GM20431 (cell line): Measurements from ENCODE around the gene MMP20.

Source experiments
- in situ Hi-C: fragments of 300-500 bp; cut with MseI, MboI; formaldehyde crosslinking; loops from one replicate; pipeline ENCODE4 v1.15.0; 2020; ENCODE audit warnings: low sequenced_read_pairs; ENCODE audit not compliant: unreplicated experiment

MMP20 gene

GRCh38 chr11:102528618-102529017, 96.5 kb downstream of the MMP20 start:
- in situ Hi-C loops: no loop called here

DNA sequence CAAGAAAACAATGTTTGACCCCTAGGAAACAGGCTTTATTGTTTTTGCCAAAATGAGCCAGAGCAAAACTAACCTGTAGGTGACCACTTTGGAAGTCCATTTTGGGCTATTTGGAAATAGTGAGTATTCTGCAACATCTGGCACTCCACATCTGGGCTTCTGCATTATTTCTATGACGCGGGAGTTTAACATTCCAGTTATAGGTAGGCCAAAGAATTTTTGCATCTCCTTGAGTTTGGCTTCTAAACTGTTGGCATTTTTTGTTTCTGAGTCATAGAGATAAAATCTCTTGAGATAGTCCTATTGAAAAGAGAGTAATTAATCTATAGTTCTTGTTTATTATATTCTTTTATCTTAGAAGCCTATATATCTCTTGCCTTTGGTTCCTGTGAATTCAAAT, 97.4 kb downstream of the MMP20 start:
- in situ Hi-C loops: no loop called here

GRCh38 chr11:102527041-102527440, 98.1 kb downstream of the MMP20 start:
- in situ Hi-C loops: no loop called here
